Lung (tissue), 12 donors: ENCODE data around the gene TMEM176B. TPM values are rescaled to one million over a fixed set of nuclear protein-coding genes. Genes with fewer than 3 reads are reported as not detected.

Source experiments
- ATAC-seq: fragments of 200-7000 bp; cut with Tn5 transposase; one replicate; pipeline ENCODE4 v1.9.1; 2020; ENCODE audit warnings: moderate number of reproducible peaks; ENCODE audit not compliant: insufficient read depth, low FRiP score
- DNase-seq, 3 donors: peaks; one replicate each; pipeline ENCODE4 v3.0.0-alpha.2; 2013 to 2017
- H3K27ac ChIP-seq, 2 donors: one replicate each; pipeline ENCODE4 v1.5.1; 2013; ENCODE audit warnings: mild to moderate bottlenecking in 2 of 2, moderate library complexity in 2 of 2, control low read depth in 1 of 2, inconsistent platforms in 1 of 2, low read depth in 1 of 2, low read length in 1 of 2
- H3K27me3 ChIP-seq, 3 donors: one replicate each; pipeline ENCODE4 v1.5.1; 2013; ENCODE audit warnings: low read length in 2 of 3; ENCODE audit not compliant: control insufficient read depth in 3 of 3, insufficient read depth in 3 of 3
- H3K36me3 ChIP-seq, 4 donors: one replicate each; pipeline ENCODE4 v1.5.1; 2013; ENCODE audit warnings: low read length in 4 of 4, mild to moderate bottlenecking in 1 of 4, moderate library complexity in 1 of 4; ENCODE audit not compliant: control insufficient read depth in 4 of 4, insufficient read depth in 4 of 4
- H3K4me1 ChIP-seq, 5 donors: one replicate each; pipeline ENCODE4 v1.5.1; 2013; ENCODE audit warnings: low read length in 5 of 5, mild to moderate bottlenecking in 2 of 5, moderate library complexity in 1 of 5; ENCODE audit not compliant: control insufficient read depth in 5 of 5, insufficient read depth in 5 of 5
- H3K4me3 ChIP-seq: one replicate; pipeline ENCODE4 v1.5.1; 2013; ENCODE audit warnings: mild to moderate bottlenecking, control low read depth, moderate library complexity
- H3K9ac ChIP-seq, 2 donors: one replicate each; pipeline ENCODE4 v1.5.1; 2013; ENCODE audit warnings: low read length in 2 of 2, control low read depth in 1 of 2; ENCODE audit not compliant: insufficient read depth in 1 of 2
- H3K9me3 ChIP-seq, 4 donors: one replicate each; pipeline ENCODE4 v1.5.1; 2013; ENCODE audit warnings: low read length in 3 of 4, mild to moderate bottlenecking in 1 of 4, moderate library complexity in 1 of 4; ENCODE audit not compliant: control insufficient read depth in 4 of 4, insufficient read depth in 3 of 4
- WGBS, 2 donors: extraction: QIAGEN DNeasy Blood & Tissue Kit; methylation state at CpG; one replicate each; pipeline ENCODE4 v1.1.7; 2013; 5-methylcytosine and 5-hydroxymethylcytosine counted together
- polyA plus RNA-seq, 2 donors: library from polyadenylated mRNA; stranded (reverse); fragments of 200-250 nt; gene quantifications; one replicate each; pipeline ENCODE4 v1.2.1, GENCODE V29; 2013
- total RNA-seq, 2 donors: library from RNA; depleted of rRNA in 1 of 2; stranded (reverse); fragments of >200 nt in 1 of 2; gene quantifications; one replicate each; pipeline ENCODE4 v1.2.1, GENCODE V29; 2014 to 2021
- TF ChIP-seq, protein P1 (sequence below): IDR thresholded peaks from 2 replicates; pipeline ENCODE4 v1.5.1; 2012; ENCODE audit warnings: mild to moderate bottlenecking; ENCODE audit errors: control extremely low read depth, extremely low read depth
- donor health status: control.
- donor health status: control.
- donor health status: Bipolar disorder and iron deficiency.
- donor health status: healthy.
- donor health status: DM: yes; HTN: yes; CAD: no.

TMEM176B gene
- total and polyA plus RNA-seq, 4 donors, result 14.6 to 54.8 (median 38.2) TPM

DNA sequence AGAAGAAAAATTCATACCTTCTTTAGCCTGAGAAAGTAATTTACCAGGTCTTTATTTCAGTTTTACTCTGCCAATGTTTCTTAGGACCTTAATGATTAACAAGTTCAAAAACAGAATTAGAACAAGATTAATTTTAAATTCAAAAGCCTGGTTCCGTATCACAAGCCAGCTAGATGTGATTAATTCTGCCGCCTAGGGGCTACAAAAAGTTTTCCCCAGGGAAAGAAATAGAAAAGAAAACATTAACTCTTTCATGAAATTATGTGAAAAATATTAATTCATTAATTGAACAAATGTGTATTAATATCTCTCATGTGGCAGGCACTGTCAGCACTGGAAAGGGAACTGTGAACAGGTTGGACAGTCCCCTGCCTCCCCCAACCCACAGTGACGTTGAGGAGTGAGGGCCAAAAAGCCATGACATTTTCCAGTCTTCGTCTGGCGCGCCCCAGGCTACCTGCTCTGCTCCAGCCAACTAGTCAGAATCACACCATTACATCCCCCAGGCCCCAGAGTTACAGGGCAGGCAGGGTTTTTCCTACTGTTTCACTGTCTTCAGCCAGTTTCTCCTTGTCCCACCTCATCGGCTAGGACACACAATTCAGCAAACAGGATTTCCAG, 20.5 kb upstream of the TMEM176B start:
- Histone ChIP-seq H3K27me3 (no peaks in the 10 kb centered on the region), H3K4me3 (no peak overlapping the region), H3K36me3 (no peaks in the 10 kb centered on the region), H3K27ac (no peak overlapping the region), H3K9me3 (peaks cover 0 to 6% (median 4%) of the 10 kb centered on the region in 4 donors), H3K4me1 (peaks cover 0 to 5% (median 0%) of the 10 kb centered on the region in 5 donors), H3K9ac (no peak overlapping the region)
- WGBS, 2 donors, result 86 to 92% methylated on average over 7 of the region's 7 CpGs
- no peak for ATAC-seq
- no peak for DNase-seq
- TF ChIP-seq, protein P1, sequence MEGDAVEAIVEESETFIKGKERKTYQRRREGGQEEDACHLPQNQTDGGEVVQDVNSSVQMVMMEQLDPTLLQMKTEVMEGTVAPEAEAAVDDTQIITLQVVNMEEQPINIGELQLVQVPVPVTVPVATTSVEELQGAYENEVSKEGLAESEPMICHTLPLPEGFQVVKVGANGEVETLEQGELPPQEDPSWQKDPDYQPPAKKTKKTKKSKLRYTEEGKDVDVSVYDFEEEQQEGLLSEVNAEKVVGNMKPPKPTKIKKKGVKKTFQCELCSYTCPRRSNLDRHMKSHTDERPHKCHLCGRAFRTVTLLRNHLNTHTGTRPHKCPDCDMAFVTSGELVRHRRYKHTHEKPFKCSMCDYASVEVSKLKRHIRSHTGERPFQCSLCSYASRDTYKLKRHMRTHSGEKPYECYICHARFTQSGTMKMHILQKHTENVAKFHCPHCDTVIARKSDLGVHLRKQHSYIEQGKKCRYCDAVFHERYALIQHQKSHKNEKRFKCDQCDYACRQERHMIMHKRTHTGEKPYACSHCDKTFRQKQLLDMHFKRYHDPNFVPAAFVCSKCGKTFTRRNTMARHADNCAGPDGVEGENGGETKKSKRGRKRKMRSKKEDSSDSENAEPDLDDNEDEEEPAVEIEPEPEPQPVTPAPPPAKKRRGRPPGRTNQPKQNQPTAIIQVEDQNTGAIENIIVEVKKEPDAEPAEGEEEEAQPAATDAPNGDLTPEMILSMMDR, result no peak

DNA sequence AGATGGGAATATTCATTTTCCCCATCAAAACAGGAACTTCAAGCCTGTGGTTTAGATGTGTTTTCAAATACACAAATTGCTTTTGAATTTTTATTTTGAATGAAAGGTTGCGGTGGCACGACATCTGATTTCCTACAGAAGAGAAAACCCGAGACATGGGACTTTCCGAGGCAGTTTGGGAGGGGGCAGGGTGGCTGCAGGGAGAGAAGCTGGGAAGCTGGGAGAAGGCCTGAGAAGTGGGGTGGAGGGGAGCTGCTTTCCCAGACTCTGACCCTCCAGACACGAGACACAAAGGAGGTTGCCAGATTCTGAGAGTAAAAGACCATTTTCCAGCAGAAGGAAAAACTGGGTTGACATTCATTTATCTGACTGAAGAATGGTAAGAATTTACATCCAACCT, 20.0 kb upstream of the TMEM176B start:
- Histone ChIP-seq H3K9ac (no peak overlapping the region), H3K27ac (no peak overlapping the region), H3K4me3 (no peak overlapping the region), H3K36me3 (no peaks in the 10 kb centered on the region), H3K9me3 (peaks cover 0 to 6% (median 5%) of the 10 kb centered on the region in 4 donors), H3K27me3 (no peaks in the 10 kb centered on the region), H3K4me1 (peaks cover 0 to 5% (median 0%) of the 10 kb centered on the region in 5 donors)
- 51 to 78% methylated on average over 5 of the region's 5 CpGs for WGBS, 2 donors
- TF ChIP-seq, protein P1, result no peak
- ATAC-seq, result no peak
- no peak for DNase-seq

DNA sequence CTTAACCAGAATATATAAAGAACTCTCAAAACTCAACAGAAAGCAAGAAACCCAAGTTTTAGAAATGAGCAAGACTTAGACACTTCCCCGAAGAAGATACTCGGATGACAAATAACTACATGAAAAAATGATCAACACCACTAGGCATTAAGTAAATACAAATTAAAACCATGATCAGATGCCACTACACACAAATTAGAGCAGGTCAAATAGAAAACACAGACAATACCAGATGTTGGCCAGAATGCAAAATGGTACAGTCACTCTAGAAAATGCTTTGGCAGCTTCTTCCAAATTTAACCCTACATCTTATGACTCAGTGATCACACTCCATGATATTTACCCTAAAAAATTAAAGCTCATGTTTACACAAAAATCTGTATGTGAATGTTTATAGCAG, 18.8 kb upstream of the TMEM176B start:
- no peaks in the 10 kb centered on the region for H3K27me3 ChIP-seq
- H3K27ac ChIP-seq, result no peak overlapping the region
- TF ChIP-seq, protein P1, result no peak
- H3K36me3 ChIP-seq, result no peaks in the 10 kb centered on the region
- DNase-seq (no peak), ATAC-seq (no peak)
- no peak overlapping the region for H3K4me3 ChIP-seq
- 90 to 91% methylated on average over 2 of the region's 2 CpGs for WGBS, 2 donors
- H3K4me1 ChIP-seq, result peaks cover 0 to 5% (median 0%) of the 10 kb centered on the region in 5 donors
- H3K9ac ChIP-seq, result no peak overlapping the region
- H3K9me3 ChIP-seq, result peaks cover 0 to 11% (median 5%) of the 10 kb centered on the region in 4 donors
